Upper lobe of right lung (tissue), 1 donor: ENCODE measurements around the gene HOXC11. TPM values are rescaled to one million over a fixed set of nuclear protein-coding genes. Genes with fewer than 3 reads are reported as not detected.

Source experiments
- ATAC-seq: fragments of 200-7000 bp; cut with Tn5 transposase; one replicate; pipeline ENCODE4 v1.9.1; 2020; ENCODE audit warnings: mild to moderate bottlenecking, moderate library complexity
- DNase-seq: peaks from one replicate; pipeline ENCODE4 v3.0.0-alpha.2; 2020
- H3K27ac ChIP-seq: fragments of 200-600 bp; one replicate; pipeline ENCODE4 v1.8.0; 2022
- H3K27me3 ChIP-seq: fragments of 200-600 bp; one replicate; pipeline ENCODE4 v1.8.0; 2022; ENCODE audit warnings: mild to moderate bottlenecking
- H3K36me3 ChIP-seq: fragments of 200-600 bp; one replicate; pipeline ENCODE4 v1.8.0; 2022
- H3K4me1 ChIP-seq: fragments of 200-600 bp; one replicate; pipeline ENCODE4 v1.8.0; 2022
- H3K4me3 ChIP-seq: fragments of 200-600 bp; one replicate; pipeline ENCODE4 v1.8.0; 2022; ENCODE audit warnings: mild to moderate bottlenecking
- H3K9me3 ChIP-seq: fragments of 200-600 bp; one replicate; pipeline ENCODE4 v1.8.0; 2022
- intact Hi-C: fragments of 100-400 bp; cut with DNase I; formaldehyde crosslinking; loops from one replicate; pipeline ENCODE4 v1.11.0; 2022
- total RNA-seq: library from RNA; stranded (reverse); fragmentation: NEBNext Ultra II Directional; extraction: Animal tissue kit (Norgen Biotek cat#: 25700); gene quantifications from one replicate; pipeline ENCODE4 v1.2.1, GENCODE V29; 2021
- TF ChIP-seq, protein P1 (sequence below): fragments of 200-600 bp; IDR thresholded peaks from one replicate; pipeline ENCODE4 v1.8.0; 2022; ENCODE audit warnings: antibody characterized with exemption
- donor health status: DM: no; HTN: yes; CAD: no; lungs with severe emphysema.

HOXC11 gene
- total RNA-seq, 1 donor from 2014 or later, result not detected

DNA sequence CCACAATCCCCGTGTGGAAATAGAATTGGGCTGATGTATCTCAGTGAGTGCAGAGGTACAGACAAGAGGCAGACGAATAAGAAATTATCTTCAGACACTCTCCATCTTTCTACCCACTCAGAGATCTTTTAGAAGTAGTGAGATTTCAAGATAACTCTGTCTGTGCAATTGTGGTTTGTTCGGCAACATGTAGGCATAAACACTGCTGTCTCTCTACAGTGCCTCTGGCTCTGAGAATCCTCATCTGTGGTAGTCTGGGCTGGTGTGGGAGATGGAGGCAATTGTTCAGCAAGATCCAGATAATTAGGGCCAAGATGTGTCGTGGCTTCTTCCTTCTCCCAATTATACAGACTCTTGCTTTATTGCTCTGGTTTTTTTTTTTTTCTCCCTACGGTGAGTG lies 31.2 kb upstream of the HOXC11 start:
- H3K27me3 ChIP-seq, result peaks cover 100% of the 10 kb centered on the region

DNA sequence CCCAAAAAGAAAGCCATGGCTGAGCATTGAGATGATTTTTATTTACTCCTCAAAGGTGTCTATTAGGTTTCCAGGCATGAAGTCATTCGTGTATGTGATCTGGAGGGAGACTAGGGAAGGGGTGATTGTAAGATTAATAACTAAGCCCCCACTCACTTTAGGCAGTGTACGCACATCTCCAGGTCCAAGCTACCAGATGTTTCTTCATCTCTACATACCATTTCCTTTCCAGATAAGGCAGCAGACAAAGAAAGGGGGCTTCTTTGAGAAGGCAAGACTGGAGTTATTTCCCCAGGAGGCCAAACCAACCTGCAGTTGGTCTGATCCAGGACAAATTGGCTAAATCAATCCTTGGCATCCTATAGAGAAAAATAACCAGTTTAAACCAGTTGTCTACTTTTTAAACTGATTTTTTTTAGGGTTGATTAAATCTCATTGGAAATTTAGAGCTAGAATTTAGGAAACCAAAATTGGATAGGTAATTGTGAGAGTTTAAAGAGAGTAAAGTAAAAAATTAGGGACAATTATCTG lies 30.4 kb upstream of the HOXC11 start:
- H3K4me3 ChIP-seq, result no peak overlapping the region
- peaks cover 97% of the 10 kb centered on the region for H3K27me3 ChIP-seq
- peaks cover 6% of the 10 kb centered on the region for H3K4me1 ChIP-seq
- ATAC-seq (no peak), DNase-seq (no peak)
- H3K27ac ChIP-seq, result no peak overlapping the region
- H3K9me3 ChIP-seq, result no peaks in the 10 kb centered on the region
- H3K36me3 ChIP-seq, result no peaks in the 10 kb centered on the region
- TF ChIP-seq, protein P1, sequence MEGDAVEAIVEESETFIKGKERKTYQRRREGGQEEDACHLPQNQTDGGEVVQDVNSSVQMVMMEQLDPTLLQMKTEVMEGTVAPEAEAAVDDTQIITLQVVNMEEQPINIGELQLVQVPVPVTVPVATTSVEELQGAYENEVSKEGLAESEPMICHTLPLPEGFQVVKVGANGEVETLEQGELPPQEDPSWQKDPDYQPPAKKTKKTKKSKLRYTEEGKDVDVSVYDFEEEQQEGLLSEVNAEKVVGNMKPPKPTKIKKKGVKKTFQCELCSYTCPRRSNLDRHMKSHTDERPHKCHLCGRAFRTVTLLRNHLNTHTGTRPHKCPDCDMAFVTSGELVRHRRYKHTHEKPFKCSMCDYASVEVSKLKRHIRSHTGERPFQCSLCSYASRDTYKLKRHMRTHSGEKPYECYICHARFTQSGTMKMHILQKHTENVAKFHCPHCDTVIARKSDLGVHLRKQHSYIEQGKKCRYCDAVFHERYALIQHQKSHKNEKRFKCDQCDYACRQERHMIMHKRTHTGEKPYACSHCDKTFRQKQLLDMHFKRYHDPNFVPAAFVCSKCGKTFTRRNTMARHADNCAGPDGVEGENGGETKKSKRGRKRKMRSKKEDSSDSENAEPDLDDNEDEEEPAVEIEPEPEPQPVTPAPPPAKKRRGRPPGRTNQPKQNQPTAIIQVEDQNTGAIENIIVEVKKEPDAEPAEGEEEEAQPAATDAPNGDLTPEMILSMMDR, result no peak
- intact Hi-C loops, result no loop called here

More for the DNA sequence above, 31.2 kb upstream of the HOXC11 start:
- intact Hi-C loops, result no loop called here
- ATAC-seq (no peak), DNase-seq (no peak)
- Histone ChIP-seq H3K4me3 (no peak overlapping the region), H3K9me3 (no peaks in the 10 kb centered on the region), H3K27ac (no peak overlapping the region), H3K36me3 (no peaks in the 10 kb centered on the region), H3K4me1 (peaks cover 6% of the 10 kb centered on the region)
- TF ChIP-seq, protein P1, result no peak

DNA sequence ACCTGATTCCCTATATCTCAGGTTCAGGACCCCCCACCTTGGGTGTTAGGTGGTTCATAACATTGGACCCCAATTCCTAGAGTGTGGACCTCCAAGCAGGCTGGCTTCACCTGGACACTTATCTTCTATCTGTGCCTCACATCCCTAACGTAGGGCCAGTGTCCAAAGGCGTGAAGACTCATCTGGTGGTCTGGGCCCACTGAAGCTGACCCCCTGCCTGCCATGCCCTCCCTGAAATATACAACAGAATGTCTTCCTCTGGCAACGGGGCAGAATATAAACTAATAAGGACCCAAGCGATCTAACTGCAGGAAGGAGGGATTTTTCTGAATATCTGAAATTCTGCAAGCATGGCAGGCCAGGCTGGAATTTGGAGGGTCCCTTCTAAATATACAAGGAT lies 28.7 kb upstream of the HOXC11 start:
- Histone ChIP-seq H3K9me3 (no peaks in the 10 kb centered on the region), H3K4me1 (no peaks in the 10 kb centered on the region), H3K4me3 (no peak overlapping the region), H3K27me3 (peaks cover 97% of the 10 kb centered on the region), H3K27ac (no peak overlapping the region), H3K36me3 (no peaks in the 10 kb centered on the region)
- intact Hi-C loops, result no loop called here
- no peak for DNase-seq
- TF ChIP-seq, protein P1, result no peak
- ATAC-seq, result no peak

DNA sequence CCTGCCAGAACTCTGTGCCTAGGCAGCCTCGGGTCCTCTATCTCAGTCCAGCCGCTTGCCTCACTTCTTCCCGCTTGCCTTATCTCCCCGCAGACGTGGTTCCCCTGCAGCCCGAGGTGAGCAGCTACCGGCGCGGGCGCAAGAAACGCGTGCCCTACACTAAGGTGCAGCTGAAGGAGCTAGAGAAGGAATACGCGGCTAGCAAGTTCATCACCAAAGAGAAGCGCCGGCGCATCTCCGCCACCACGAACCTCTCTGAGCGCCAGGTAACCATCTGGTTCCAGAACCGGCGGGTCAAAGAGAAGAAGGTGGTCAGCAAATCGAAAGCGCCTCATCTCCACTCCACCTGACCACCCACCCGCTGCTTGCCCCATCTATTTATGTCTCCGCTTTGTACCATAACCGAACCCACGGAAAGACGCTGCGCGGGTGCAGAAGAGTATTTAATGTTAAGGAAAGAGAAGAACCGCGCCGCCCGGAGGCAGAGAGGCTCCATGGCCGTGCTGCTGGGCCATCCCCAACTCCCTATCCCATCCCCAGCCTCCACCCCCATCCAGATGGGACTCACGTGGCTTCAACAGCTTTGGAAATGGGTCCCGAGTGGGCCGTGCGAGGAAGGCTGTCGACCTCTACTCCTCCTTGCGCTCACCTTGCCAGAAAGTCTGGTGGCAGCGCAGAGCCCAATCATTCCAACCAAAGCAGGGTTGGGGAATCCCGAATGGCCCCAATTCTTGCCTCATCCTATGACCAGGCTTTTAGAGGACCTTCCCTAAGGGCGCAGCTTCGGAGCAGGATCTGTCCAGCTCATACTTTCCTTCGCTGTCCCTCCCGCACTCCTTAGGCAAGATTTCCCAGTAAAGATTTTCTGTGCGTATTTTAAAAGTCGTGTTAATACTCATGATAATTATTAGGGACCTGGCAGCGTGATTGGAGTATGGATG lies 27.7 kb upstream of the HOXC11 start:
- Histone ChIP-seq H3K9me3 (no peaks in the 10 kb centered on the region), H3K4me1 (no peaks in the 10 kb centered on the region), H3K27me3 (peaks cover 97% of the 10 kb centered on the region), H3K36me3 (no peaks in the 10 kb centered on the region), H3K4me3 (no peak overlapping the region), H3K27ac (no peak overlapping the region)
- ATAC-seq, result no peak
- TF ChIP-seq, protein P1, result no peak
- intact Hi-C loops, result no loop called here
- DNase-seq, result no peak

DNA sequence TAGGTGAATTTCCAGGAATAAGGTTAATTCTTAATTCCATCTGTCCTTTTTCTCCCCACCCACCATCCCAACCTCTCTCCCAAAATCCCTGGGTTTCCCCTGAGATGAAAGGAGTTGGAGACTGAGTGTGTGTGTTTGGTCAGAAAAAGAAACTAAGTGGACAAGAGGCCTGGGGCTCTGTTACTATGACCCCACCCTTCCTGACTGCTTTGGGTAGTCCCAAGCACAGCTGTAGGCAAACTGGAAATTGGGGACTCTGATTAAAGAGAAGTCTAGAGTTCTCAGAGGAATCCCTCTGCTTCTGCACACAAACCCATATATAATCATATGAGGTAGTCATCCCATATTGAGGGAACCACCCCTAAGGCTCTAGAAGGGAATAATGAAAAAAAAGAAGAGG lies 25.2 kb upstream of the HOXC11 start:
- no peak for ATAC-seq

More for the DNA sequence above, 25.2 kb upstream of the HOXC11 start:
- H3K27me3 ChIP-seq, result peaks cover 97% of the 10 kb centered on the region
- intact Hi-C loops, result no loop called here
- H3K27ac ChIP-seq, result no peak overlapping the region
- no peaks in the 10 kb centered on the region for H3K4me1 ChIP-seq
- no peaks in the 10 kb centered on the region for H3K9me3 ChIP-seq
- H3K4me3 ChIP-seq, result no peak overlapping the region
- DNase-seq, result no peak
- H3K36me3 ChIP-seq, result no peaks in the 10 kb centered on the region
- TF ChIP-seq, protein P1, result no peak
